GM18517 (cell line): Measurements from ENCODE around the gene SLAIN2.

Experiments
- ATAC-seq: cut with Tn5 transposase; IDR thresholded peaks from one replicate; pipeline ENCODE4 v1.9.1; 2021; ENCODE audit warnings: mild to moderate bottlenecking, moderate library complexity; ENCODE audit not compliant: unreplicated experiment

The SLAIN2 gene

DNA sequence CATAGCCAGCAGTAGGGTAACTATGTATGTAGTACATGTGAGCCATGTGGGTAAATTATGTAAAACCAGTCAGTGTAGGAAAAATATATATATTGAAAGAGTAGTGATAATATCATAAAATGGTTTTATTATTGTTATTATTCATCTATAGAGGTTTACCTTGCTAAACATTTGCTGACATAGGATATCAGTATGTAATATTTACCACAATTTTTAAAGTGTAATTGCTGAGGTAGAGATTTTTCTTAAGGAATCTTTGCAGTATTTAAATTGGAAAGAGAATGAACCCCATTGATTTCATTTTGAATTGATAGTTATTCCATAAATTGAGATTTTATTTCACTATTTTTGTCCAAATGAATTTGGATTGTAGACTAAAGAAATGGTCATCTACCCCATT, 27.1 kb downstream of the SLAIN2 start:
- ATAC-seq: no peak

DNA sequence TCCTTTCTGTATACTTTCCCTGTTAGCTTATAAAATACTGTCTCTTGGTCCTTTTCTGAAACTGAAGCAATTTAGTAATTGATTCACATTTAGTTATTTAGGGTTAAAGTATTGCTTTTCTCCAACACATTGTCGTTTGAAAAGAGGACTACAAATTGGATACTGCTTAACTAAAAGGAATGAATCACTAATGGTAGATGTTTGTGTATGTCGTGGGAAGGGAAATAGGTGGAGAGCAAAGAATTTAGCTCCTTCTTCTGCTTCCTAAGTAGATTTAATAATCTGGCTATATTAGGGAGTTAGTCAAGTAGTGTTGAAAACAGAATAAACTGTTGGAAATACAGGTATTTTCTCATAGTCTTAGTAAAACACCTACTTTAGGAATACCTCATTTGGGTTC, 27.9 kb downstream of the SLAIN2 start:
- no peak for ATAC-seq

DNA sequence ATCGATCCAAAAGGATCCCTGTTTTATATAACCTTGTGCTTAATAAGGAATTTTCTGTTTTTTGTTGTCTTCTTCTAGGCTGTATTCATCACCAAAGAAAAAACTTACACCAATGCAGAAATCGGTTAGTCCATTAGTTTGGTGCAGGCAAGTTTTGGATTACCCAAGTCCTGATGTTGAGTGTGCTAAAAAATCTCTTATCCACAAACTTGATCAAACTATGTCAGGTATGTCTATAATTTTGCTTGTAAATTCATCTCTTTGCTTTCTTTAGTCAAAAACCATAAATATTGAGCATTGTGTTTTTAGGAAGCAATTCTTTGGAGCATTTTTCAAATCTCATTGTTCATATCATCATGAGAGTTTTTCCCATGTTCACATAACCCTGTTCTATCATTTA, 28.4 kb downstream of the SLAIN2 start:
- ATAC-seq: no peak

DNA sequence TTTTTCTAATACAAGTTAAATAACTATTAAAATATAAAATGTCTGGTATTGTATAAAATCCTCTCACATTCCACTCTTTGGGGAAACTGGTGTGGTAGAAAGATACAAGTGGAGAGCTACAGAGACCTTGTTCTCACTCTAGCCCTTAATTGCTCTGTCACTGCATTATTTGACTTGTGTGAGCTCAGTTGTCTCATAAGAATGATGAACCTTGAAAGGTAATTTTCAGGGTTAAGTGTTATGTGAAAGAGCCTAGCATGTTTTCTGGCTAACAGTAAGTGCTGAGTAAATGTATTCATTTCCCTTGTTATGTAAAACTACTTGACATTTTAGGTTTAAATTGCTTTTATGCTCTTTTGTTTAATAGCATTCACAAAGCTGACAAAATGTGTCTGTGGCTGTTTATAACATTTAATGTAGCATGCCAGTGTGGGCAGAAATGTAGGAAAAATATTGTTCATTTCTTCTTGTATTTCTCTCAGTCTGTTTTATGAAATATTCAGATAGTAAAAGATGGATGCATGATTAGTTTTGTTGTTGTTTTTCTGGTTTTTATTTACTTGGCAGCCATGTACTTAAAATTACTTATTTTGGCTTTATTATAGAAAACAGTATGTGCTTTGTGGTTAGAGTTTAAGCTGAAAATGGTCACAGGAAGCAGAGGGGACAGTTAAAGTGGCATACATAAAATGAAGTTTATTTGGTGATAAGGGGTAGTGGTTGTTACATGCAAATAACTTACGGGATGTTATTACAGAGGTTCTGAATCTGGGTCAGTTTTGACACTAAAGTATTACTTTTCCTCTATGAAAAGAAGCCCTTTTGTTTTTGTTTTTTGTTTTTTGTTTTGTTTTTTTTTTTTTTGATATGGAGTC, 29.2 kb downstream of the SLAIN2 start:
- no peak for ATAC-seq

DNA sequence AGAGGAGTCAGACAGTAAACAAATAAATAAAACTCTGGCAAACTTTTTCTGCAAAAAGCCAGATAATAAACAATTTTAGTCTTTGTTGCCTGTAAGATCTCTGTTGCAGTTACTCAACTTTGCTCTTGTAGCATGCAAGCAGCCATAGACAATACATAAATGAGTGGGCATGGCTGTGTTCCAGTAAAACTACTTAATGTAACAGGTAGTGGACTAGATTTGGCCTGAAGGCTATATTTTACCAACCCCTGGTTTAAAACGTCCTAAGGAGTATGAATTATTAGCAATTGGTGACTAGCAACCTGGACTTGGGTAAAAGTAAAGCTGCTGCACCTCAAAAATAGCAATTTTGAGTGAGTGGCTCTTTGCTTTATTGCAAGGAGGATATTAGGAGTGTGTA, 30.9 kb downstream of the SLAIN2 start:
- ATAC-seq: no peak

DNA sequence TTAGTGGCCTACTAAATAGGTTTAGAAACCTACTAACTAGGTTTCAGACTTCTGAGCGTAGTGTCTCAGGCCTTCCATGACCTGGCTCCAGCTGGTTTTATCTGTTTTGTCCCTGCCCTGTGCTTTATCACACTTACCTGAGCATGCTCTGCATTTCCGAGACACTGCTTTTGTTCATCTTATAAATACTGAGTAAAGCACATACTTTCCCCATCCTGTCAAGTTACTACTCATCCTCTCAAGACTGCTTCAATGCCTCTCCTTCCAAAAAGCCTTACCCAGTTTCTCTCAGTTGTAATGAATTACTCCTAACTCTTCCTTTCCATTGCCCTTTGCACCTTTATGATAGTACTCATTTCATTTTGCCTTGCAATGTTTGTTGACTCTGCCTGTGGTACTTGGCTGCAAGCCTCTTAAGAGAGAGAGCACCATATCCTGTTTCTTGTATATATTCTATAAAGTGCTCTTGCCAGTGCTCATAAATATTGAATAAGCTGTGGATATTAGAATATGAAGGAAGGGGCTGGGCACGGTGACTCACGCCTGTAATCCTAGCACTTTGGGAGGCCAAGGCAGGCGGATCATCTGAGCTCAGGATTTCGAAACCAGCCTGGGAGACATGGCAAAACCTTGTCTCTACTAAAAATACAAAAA, 34.4 kb downstream of the SLAIN2 start:
- ATAC-seq: no peak

DNA sequence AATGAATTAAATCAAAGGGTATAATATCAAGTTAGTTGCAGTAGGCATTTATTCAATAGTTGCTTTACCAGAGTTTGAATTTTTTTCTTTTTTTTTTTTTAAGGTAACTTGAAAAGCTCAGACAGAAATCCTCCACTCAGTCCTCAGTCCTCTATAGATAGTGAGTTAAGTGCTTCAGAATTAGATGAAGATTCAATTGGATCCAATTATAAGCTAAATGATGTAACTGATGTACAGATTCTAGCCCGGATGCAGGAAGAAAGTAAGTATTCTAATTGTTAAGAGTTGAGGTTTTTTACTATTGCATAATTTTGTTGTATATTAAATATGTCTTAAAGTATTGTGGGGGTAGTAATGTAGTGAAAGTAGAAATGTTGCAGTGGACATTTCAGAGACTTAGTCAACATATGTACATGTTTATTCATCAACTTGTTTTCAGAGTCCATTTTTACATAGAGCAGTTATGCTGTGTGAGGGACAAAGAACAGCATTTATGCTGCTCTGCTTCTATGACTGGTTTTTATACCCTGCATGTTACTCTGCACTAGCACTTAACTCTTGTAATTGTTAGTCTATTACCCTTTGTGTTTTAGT, 38.4 kb downstream of the SLAIN2 start:
- no peak for ATAC-seq

DNA sequence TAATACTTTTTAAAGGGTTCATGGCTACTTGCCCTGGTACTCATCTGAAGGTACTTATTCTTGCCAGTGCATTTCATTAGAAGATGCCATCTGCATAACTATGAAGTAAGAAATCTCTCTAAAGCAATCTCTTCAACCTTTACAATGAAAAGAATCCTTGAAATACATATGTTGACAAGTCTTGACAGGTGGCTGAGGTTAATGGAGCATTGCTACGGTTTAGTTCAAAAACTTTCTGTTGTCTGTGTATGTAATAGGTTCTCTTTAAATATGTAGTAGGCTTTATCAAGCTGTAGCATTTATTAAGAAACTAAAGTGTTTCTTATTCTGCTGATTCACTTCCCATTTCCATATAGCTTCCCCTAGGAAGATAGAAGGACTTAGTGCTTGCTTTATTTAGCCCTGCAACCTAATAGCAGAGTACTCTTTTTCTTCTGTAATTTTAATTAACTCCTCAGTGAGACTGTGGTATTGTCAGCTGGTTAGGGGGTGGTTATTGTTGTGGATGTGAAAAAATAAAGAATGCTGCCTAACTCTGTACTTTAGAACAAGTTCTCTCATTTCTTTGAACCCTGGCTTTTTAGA, 39.3 kb downstream of the SLAIN2 start:
- no peak for ATAC-seq

DNA sequence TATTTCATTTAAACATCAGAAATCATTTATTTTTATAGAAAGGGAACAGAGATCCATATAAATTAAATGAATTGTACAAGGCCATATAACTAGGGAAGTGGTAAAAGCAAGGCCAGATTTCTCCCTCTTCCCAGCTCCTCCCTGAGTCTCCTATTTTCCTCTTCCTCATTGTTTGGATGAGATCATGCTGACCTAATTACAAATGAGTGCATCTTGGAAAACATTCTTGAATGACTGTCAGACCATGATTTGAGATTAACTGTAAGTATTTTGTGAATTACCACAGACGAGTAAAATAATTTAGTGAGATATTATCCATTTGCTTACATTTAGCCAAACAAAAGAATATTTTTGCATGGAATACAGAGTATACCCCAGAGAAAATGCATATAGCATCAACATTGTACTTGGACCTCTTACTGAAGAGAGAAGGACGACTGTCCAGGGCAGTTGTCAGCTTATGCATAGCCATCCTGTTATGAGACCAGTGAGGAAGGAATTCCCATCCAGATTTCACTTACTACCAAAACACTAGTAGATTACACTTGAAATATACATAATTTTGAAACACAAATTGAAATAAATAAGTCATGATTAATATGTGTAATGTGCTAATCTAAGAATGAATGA, 47.3 kb downstream of the SLAIN2 start:
- ATAC-seq: no peak

DNA sequence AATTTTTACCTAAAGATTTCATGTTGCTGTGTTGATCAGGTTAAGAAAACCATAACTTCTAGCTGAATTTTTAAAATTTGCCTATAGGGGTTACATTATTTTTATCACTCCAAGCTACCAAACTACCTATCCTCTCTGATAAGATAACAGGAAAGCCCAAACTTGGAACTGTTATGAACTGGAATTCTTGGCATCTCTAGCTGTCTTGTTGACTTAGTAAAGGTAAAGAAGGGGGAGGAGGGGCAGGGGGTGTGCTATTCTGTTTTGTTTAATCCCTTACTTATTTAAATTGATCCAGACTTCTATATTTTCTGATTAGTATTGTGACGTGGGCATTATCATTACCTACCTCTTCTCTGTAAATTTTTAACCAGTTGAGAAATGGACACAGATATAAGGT, 54.7 kb downstream of the SLAIN2 start:
- no peak for ATAC-seq

DNA sequence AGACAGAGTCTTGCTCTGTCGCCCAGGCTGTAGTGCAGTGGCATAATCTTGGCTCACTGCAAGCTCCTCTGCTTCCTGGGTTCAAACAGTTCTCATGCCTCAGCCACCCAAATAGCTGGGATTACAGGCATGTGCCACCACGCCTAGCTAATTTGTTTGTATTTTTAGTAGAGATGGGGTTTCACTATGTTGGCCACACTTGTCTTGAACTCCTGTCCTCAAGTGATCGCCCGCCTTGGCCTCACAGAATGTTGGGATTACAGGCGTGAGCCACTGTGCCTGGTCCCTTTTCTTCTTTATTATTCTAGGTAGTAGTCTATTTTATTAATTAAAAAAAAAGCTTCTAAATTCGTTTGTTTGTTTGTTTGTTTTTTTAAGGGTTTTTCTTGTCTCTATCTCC, 59.1 kb downstream of the SLAIN2 start:
- ATAC-seq: no peak

DNA sequence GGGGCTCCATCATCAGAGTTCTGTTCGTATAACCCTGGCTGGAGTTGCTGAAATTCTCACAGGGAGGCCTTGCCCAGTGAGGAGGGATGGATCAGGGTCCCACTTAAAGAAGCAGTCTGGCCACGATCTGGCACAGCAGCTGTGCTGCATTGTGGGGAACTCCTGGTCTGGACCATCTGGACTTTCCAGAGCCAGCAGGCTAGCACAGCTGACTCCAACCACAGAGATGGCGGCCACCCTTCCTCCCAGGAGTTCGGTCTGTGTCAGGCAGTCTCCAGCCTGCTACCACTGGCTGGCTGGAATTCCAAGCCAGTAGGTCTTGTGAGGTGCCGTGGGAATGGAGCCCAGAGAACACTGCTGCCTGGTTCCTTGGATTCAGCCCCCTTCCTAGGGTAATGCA, 62.0 kb downstream of the SLAIN2 start:
- no peak for ATAC-seq

DNA sequence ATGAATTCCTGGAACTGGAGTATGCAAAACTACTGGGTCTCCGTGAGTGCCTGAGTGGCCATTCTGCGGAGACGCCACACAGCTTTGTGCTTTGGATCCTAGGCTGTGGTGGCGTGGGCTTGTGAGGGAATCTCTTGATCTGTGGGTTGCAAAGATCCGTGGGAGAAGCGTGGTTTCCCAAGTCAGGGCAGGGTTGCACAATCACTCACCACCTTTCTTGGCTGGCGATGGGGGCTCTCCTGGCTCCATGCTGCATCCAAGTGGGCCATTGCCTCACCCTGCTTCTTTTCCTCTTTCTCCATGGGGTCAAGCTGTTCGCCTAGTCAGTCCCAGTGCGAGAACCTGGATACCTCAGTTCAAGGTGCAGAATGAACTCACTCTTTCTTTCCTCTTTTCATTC, 62.5 kb downstream of the SLAIN2 start:
- no peak for ATAC-seq

DNA sequence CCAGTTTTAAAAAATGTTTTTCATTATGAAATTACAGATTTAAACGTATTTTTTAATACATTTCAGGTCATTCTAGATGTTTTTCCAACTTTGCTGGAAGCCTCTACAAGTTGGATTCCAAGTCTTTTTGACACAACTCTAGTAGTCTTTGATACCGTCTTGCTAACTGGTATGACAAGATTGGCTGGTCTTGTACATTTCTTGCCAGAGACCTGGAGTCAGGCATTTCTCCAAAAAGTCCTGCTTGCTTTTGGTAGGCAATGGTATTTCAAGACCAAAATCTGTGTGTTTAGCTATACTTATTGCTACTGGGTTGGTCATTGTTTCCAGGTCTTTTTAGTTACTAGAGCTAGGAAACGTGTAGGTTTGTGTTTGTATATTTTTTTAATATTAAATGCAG, 64.6 kb downstream of the SLAIN2 start:
- ATAC-seq: no peak

DNA sequence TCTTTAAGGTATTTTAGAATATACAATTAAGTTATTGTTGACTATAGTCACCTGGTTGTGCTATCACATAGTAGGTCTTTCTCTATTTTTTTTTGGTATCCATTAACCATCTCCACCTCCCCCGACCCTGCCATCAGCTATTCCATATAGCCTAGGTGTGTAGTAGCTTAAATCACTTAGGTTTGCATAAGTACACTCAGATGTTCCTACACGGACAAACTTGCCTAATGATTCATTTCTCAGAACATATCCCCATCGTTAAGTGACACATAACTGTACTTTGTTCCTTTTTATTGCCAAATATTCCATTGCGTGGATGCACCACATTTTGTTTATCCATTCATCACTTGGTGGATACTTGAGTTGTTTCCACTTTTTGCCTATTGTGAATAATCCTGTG, 67.9 kb downstream of the SLAIN2 start:
- ATAC-seq: no peak

DNA sequence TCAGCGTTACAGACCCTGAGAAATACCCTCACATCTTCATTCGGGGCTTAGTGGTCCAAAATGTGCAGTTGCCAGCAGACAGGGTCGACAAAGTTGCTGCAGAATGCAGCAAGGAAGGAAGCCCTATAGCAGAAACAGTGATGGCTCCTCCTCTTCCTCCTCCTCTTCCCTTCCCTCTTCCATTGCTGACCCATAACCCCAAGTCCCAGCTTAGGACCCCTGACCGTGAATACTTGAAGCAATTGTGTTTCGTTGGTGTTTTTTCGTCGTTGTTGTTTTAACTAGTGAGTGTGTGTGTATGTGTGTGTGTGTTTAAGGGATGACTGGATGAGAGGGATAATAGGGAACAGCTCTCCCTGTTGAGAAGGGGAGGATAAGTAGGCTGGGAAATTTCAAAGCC, 69.5 kb downstream of the SLAIN2 start:
- ATAC-seq: no peak

DNA sequence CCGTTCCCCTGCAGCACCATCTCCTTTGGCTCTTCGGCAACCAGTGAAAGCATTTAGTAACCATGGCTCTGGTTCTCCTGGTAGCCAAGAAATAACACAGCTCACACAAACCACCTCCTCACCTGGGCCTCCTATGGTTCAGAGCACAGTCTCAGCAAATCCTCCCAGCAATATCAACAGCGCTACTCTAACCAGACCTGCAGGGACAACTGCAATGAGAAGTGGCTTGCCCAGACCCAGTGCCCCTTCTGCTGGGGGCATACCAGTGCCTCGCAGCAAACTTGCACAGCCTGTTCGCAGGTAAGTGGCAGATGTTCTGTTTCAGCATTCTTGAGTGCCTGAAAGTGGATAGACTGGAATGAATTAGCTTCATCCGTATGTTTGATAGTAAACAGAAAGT, 78.8 kb downstream of the SLAIN2 start:
- ATAC-seq: no peak

DNA sequence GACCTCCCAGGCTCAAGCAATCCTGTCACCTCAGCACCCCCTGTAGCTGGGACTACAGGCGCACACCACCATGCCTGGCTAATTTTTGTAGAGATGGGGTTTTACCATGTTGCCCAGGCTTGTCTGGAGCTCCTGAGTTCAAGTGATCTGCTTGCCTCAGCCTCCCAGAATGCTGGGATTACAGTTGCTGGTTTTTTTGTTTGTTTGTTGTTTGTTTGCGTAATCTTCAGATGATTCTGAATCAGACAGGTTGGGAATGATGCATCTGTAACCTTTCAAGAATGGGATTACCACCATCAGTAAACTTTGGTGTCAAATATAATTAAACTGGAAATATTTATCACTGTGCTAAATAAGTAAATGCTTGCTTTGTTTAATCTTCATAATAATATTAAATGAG, 79.8 kb downstream of the SLAIN2 start:
- no peak for ATAC-seq

DNA sequence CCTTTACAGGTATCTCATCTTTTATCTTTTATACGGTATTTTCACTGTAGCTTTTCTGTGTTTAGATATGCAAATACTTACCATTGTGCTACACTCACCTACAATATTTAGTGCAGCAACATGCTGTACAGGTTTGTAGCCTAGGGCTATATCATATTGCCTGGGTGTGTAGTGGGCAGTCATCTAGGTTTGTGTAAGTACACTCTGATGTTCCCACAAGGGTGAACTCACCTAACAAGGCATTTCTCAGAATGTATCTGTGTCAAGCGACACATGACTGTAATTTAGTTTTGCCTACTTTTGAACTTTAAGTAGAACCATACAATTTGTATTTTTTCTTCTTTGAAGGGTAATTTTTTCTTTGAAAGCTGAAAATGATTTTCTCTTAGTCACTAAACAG, 87.6 kb downstream of the SLAIN2 start:
- ATAC-seq: no peak

DNA sequence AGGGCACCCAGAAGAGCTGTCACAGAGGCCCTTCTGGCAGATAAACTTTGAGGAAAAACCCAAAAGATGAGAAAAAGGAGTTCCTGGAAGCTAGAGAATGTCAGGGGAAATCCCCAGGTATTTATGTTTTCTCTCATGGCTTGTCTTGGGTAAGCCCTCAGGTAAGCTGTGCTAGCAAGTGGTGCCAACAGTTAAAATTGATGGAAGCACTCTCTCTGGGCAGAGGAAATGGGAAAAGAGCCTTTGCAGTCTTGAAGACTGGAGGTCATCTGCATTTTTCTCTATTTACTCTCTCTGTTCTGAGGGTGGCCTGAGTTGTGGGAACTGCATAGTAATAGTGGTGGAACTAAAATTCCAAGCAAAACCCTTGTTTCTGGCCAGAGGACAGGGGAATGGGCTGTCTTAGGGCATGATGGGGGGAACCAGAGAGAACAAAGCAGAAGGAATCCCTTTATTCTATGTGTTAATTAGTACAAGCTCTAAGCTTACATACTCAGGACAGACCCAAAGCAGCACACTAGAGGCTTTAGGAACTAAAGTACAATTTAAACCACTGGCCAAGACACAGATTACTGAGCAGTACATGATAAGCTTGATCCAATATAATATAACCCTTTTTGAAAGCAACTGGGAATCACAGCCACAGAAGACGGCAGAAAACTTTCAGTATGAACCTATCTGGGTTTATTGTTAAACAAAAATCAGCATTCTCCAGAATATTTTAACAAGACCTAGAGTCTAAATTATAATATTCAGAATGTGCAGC, 88.6 kb downstream of the SLAIN2 start:
- no peak for ATAC-seq

DNA sequence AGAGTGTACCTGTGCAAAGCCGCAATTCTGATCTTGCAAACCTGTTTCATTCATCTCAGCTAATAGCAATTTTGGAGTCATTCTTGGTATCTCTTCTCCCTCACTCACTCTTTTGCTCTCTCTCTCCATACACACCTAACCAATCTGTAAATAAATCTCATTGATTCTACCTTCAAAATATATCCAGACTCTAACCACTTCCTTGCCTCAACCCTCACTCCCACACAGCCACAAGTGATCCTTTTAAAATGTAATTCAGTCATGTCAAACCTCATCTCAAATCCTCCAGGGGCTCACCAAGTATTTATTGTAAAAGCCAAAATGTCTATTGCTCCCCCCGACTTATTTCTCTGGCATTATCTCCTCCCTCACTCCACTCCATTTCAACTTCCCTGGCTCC, 90.1 kb downstream of the SLAIN2 start:
- no peak for ATAC-seq
